Prostate gland (tissue), 2 donors: ENCODE results near the gene RSRC1.

ENCODE experiments used
- CTCF ChIP-seq, 4 experiments: fragments of 200-600 bp in 2 of 4; fragments of 450-650 bp in 2 of 4; sonication (generic) in 2 of 4; IDR thresholded peaks; 1 replicate in 3 of 4; 2 replicates in 1 of 4; pipeline ENCODE4 v1.5.1; 2016 to 2019; ENCODE audit warnings: antibody characterized with exemption in 4 of 4, mild to moderate bottlenecking in 2 of 4, moderate library complexity in 2 of 4
- POLR2A ChIP-seq: fragments of 450-650 bp; IDR thresholded peaks from one replicate; pipeline ENCODE4 v1.6.1; 2016; ENCODE audit warnings: antibody characterized with exemption, mild to moderate bottlenecking
- POLR2AphosphoS5 ChIP-seq: sonication (generic); formaldehyde crosslinking; IDR thresholded peaks from one replicate; pipeline ENCODE4 v1.6.1; 2017; ENCODE audit warnings: antibody characterized with exemption

- TF ChIP-seq POLR2AphosphoS5 (no peak), CTCF (IDR thresholded peaks at IDR 0.05) (no peak), POLR2A (no peak)
Measured at GRCh38 chr3:158381262-158381868, 271.5 kb downstream of the RSRC1 start.
